GM12878 (cell line): ENCODE results near the gene PRKCE. TPM values are rescaled to one million over a fixed set of nuclear protein-coding genes. Genes with fewer than 3 reads are reported as not detected.

Experiments used
- ATF7 ChIP-seq: fragments of 450-650 bp; IDR thresholded peaks from 2 replicates; pipeline ENCODE4 v1.6.1; 2016; ENCODE audit warnings: low read depth, mild to moderate bottlenecking
- BHLHE40 ChIP-seq, 2 experiments: fragments of 450-650 bp in 1 of 2; IDR thresholded peaks; 2 replicates each; pipeline ENCODE4 v1.6.1; 2011 to 2017; ENCODE audit warnings: low read depth in 2 of 2, borderline replicate concordance in 1 of 2, improper control_type of control experiment in 1 of 2, low read length in 1 of 2, mild to moderate bottlenecking in 1 of 2
- CREM ChIP-seq: IDR thresholded peaks from 2 replicates; pipeline ENCODE4 v1.6.1; 2014; ENCODE audit warnings: antibody characterized with exemption, low read depth
- EP300 ChIP-seq, 2 experiments: fragments of 150-350 bp in 1 of 2; IDR thresholded peaks; 2 replicates each; pipeline ENCODE4 v1.6.1; 2011 to 2012; ENCODE audit warnings: low read depth in 2 of 2, low read length in 2 of 2, borderline replicate concordance in 1 of 2, improper control_type of control experiment in 1 of 2, inconsistent platforms in 1 of 2; ENCODE audit not compliant: control insufficient read depth in 1 of 2
- IKZF1 ChIP-seq: fragments of 450-650 bp; conservative IDR thresholded peaks from 2 replicates; pipeline ENCODE4 v1.6.1; 2017; ENCODE audit warnings: antibody characterized with exemption, mild to moderate bottlenecking
- IKZF2 ChIP-seq, 2 experiments: fragments of 450-650 bp; IDR thresholded peaks; 2 replicates each; pipeline ENCODE4 v1.6.1; 2017; ENCODE audit warnings: mild to moderate bottlenecking in 2 of 2, moderate library complexity in 2 of 2
- NR2C1 ChIP-seq: fragments of 450-650 bp; IDR thresholded peaks from 2 replicates; pipeline ENCODE4 v1.6.1; 2017; ENCODE audit warnings: antibody characterized with exemption, mild to moderate bottlenecking, moderate library complexity
- POLR2A ChIP-seq: IDR thresholded peaks from 2 replicates; pipeline ENCODE4 v1.6.1; 2011; ENCODE audit warnings: low read depth, mild to moderate bottlenecking, low read length
- SKIL ChIP-seq: fragments of 450-650 bp; IDR thresholded peaks from 2 replicates; pipeline ENCODE4 v1.6.1; 2017; ENCODE audit warnings: mild to moderate bottlenecking, low read depth, inconsistent platforms; ENCODE audit not compliant: poor library complexity, severe bottlenecking
- SP1 ChIP-seq: IDR thresholded peaks from one replicate; pipeline ENCODE4 v1.6.1; 2011; ENCODE audit warnings: low read depth, low read length
- STAT3 ChIP-seq: IDR thresholded peaks from 2 replicates; pipeline ENCODE4 v1.6.1; 2011; ENCODE audit warnings: low read depth, low read length, improper control_type of control experiment
- TAF1 ChIP-seq: IDR thresholded peaks from 2 replicates; pipeline ENCODE4 v1.6.1; 2011; ENCODE audit warnings: mild to moderate bottlenecking, low read depth, low read length, borderline replicate concordance
- TCF3 ChIP-seq: IDR thresholded peaks from 2 replicates; pipeline ENCODE4 v1.6.1; 2012; ENCODE audit warnings: low read depth, mild to moderate bottlenecking, low read length, borderline replicate concordance; ENCODE audit not compliant: insufficient read depth
- USF1 ChIP-seq: IDR thresholded peaks from 2 replicates; pipeline ENCODE4 v1.6.1; 2011; ENCODE audit warnings: borderline replicate concordance, low read depth, mild to moderate bottlenecking, moderate library complexity, mixed read lengths, low read length; ENCODE audit not compliant: insufficient read depth; ENCODE audit errors: extremely low read length
- ZBTB33 ChIP-seq: fragments of 450-650 bp; IDR thresholded peaks from 2 replicates; pipeline ENCODE4 v1.6.1; 2017; ENCODE audit warnings: mild to moderate bottlenecking
- ZNF592 ChIP-seq: fragments of 450-650 bp; IDR thresholded peaks from 2 replicates; pipeline ENCODE4 v1.6.1; 2017; ENCODE audit warnings: mild to moderate bottlenecking, moderate library complexity
- polyA plus RNA-seq, 11 experiments: library from polyadenylated mRNA; depleted of rRNA in 4 of 11; unstranded in 6 of 11; stranded (reverse) in 5 of 11; fragments of >200 nt; fragmentation: Nextera tagmentation in 4 of 11; fragmentation: Illumina TruSeq in 1 of 11; extraction: Ambion mirVana in 4 of 11; extraction: Trizol in 1 of 11; gene quantifications; 1 replicate in 1 of 11; 2 replicates in 10 of 11; pipeline versions ENCODE4 v1.2.1 to v1.2.3, GENCODE V29; 2011 to 2016; ENCODE audit warnings: inconsistent platforms in 2 of 11, missing spikeins in 2 of 11, low read depth in 1 of 11
- total RNA-seq, 4 experiments: library from RNA; depleted of rRNA in 3 of 4; stranded (reverse); fragments of >200 nt in 3 of 4; fragmentation: Illumina TruSeq in 1 of 4; extraction: Trizol in 1 of 4; gene quantifications; 2 replicates each; pipeline versions ENCODE4 v1.2.1 to v1.2.3, GENCODE V29; 2013 to 2021

The PRKCE gene
- total and polyA plus RNA-seq, 10 of the 15 experiments (the other 5 are each of a cell fraction or from before 2014, with no cell fraction given), result 2.6 to 28.2 (median 11.3) TPM

DNA sequence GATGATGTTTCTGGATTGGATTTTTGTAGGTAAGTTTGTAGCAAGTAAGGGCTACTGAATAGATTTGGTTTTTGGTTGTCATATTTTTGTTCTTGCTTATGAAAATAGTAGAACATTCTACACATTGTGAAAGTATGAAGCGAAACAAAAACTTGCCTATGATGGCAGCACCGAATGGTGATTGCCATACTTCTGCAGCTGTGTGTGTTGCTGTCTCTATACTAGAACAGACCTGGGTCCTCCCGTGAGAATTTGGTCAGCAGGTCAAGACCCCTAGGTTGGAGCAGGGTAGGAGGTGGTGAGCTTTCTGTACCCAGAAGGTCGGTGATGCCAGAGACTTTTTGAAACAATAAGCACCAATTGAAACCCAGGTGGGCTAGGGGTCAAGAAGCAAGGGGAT, 322.6 kb downstream of the PRKCE start (continued):
- TF ChIP-seq IKZF2 (IDR thresholded peaks at IDR 0.05) (no peak; a peak in 1 of 4 replicates), CREM (peak; percentile 57; the same call in 1 of the 2 replicates), EP300 (IDR thresholded peaks at IDR 0.05; ENCODE audit: borderline replicate concordance in 1 of 2, control insufficient read depth in 1 of 2, low read depth in 2 of 2, low read length in 2 of 2) (peak; percentile 82 to 93; a peak in 3 of 4 replicates), IKZF1 (no peak), SKIL (peak; percentile 18), NR2C1 (no peak), ZBTB33 (no peak), STAT3 (0 out of 2 replicates have a peak, but pooled peaks have one; percentile 40), POLR2A (no peak), BHLHE40 (IDR thresholded peaks at IDR 0.05; ENCODE audit: borderline replicate concordance in 1 of 2, low read depth in 2 of 2, low read length in 1 of 2) (peak; percentile 51 to 69; a peak in 3 of 4 replicates), SP1 (peak; percentile 46), ZNF592 (peak; percentile 63; the same call in 1 of the 2 replicates), USF1 (no peak), TAF1 (no peak), ATF7 (0 out of 2 replicates have a peak, but pooled peaks have one; percentile 23), TCF3 (peak; percentile 84; the same call in 1 of the 2 replicates)
- TF ChIP-seq, all 136 proteins: peak for 24
